Mucosa of rectum (tissue), 2 donors: ENCODE data around the gene SLC16A8.
A peak's percentile ranks its signal among the peaks of the same experiment; 100 is the strongest.

Experiments used
- H3K27ac ChIP-seq, 2 donors: one replicate each; pipeline ENCODE4 v1.7.0; 2013; ENCODE audit warnings: inconsistent platforms in 2 of 2, low read depth in 2 of 2, low read length in 2 of 2
- H3K27me3 ChIP-seq, 2 donors: one replicate each; pipeline ENCODE4 v1.7.0; 2013; ENCODE audit warnings: low read length in 2 of 2; ENCODE audit not compliant: control insufficient read depth in 2 of 2, insufficient read depth in 2 of 2
- H3K36me3 ChIP-seq, 2 donors: one replicate each; pipeline ENCODE4 v1.7.0; 2013; ENCODE audit warnings: low read length in 2 of 2; ENCODE audit not compliant: control insufficient read depth in 2 of 2, insufficient read depth in 2 of 2
- H3K4me1 ChIP-seq, 2 donors: one replicate each; pipeline ENCODE4 v1.7.0; 2013; ENCODE audit warnings: low read length in 2 of 2, mild to moderate bottlenecking in 1 of 2; ENCODE audit not compliant: control insufficient read depth in 2 of 2, insufficient read depth in 2 of 2
- H3K4me3 ChIP-seq, 2 donors: one replicate each; pipeline ENCODE4 v1.7.0; 2013; ENCODE audit warnings: low read length in 2 of 2
- H3K9ac ChIP-seq, 2 donors: one replicate each; pipeline ENCODE4 v1.7.0; 2013; ENCODE audit warnings: low read length in 2 of 2, low read depth in 1 of 2, mild to moderate bottlenecking in 1 of 2
- H3K9me3 ChIP-seq, 2 donors: one replicate each; pipeline ENCODE4 v1.7.0; 2013; ENCODE audit warnings: low read length in 2 of 2; ENCODE audit not compliant: control insufficient read depth in 2 of 2
- donor health status: healthy.
- donor health status: Normal muscosa, but diverticular disease.

The SLC16A8 gene

DNA sequence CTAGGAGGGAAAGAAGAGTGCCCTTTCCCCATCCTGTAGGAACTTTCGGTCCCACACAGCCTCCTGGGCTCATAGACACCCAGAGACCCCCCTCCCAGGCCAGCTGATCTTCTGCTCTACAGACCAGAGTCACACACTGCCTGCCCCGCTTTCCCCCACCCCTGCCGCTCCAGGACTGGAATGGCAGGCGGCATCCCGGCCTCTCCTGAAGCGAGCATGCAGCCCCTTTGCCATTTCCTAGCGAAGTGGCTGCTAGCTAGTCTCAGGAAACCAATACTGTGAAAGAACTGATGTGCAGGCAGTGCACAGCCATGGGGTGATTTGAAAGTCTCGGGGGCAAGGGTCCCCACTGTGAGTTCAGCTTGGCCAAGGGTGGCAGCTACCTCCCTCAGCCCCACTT, 18.4 kb downstream of the SLC16A8 start:
- Histone ChIP-seq H3K4me3 (no peak overlapping the region), H3K9me3 (no peaks in the 10 kb centered on the region), H3K27me3 (no peaks in the 10 kb centered on the region), H3K9ac (no peak overlapping the region), H3K27ac (no peak overlapping the region), H3K4me1 (no peaks in the 10 kb centered on the region), H3K36me3 (peaks cover 27 to 37% of the 10 kb centered on the region in 2 donors)

DNA sequence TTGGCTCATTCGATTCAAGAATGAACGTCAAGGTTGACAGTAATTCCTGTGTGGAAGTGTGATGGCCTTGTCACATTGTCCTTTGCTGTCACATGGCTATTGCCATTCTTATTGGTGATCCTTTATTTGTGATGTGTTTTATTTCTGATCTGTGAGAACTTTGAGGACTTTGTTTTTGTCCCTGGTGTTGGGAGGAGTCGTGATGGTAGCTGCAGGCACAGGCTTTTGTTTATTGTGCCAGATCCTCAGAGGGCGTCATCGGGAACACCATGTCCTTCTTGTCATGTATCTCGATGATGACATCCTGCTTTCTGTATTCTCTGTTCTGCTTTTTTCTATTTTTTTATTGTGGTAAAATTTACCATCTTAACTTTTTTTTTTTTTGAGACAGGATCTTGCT, 21.2 kb downstream of the SLC16A8 start:
- Histone ChIP-seq H3K4me1 (peaks cover 0 to under 1% of the 10 kb centered on the region in 2 donors), H3K27me3 (no peaks in the 10 kb centered on the region), H3K4me3 (no peak overlapping the region), H3K9ac (no peak overlapping the region), H3K36me3 (peaks cover 28 to 34% of the 10 kb centered on the region in 2 donors), H3K9me3 (no peaks in the 10 kb centered on the region), H3K27ac (no peak overlapping the region)

- Histone ChIP-seq H3K9me3 (no peaks in the 10 kb centered on the region), H3K27me3 (no peaks in the 10 kb centered on the region), H3K4me3 (peak within 1 kb of the TSS; percentile 89 to 92), H3K36me3 (peaks cover 11 to 12% of the 10 kb centered on the region in 2 donors), H3K4me1 (peaks cover 0 to 8% of the 10 kb centered on the region in 2 donors), H3K27ac (peak within 1 kb of the TSS; percentile 89 to 91), H3K9ac (peak within 1 kb of the TSS; percentile 88 to 89)
These were observed 26.8 kb downstream of the SLC16A8 start, which contains the start of gene PICK1 for GRCh38 chr22:38056969-38057891. PICK1 (plus strand) TSS chr22:38057404; CDS start chr22:38057810, 406 bp downstream.

GRCh38 chr22:38051900-38052862, 31.8 kb downstream of the SLC16A8 start:
- Histone ChIP-seq H3K9me3 (no peaks in the 10 kb centered on the region), H3K27ac (no peak overlapping the region), H3K36me3 (no peaks in the 10 kb centered on the region), H3K9ac (no peak overlapping the region), H3K27me3 (peaks cover 3 to 4% of the 10 kb centered on the region in 2 donors), H3K4me3 (no peak overlapping the region), H3K4me1 (peaks cover 0 to 2% of the 10 kb centered on the region in 2 donors)

GRCh38 chr22:38051261-38051660, 32.7 kb downstream of the SLC16A8 start:
- H3K27me3 ChIP-seq = peaks cover 3 to 4% of the 10 kb centered on the region in 2 donors
- peaks cover 0 to 2% of the 10 kb centered on the region in 2 donors for H3K4me1 ChIP-seq
- no peak overlapping the region for H3K9ac ChIP-seq
- no peaks in the 10 kb centered on the region for H3K9me3 ChIP-seq
- H3K4me3 ChIP-seq = no peak overlapping the region
- no peaks in the 10 kb centered on the region for H3K36me3 ChIP-seq
- H3K27ac ChIP-seq = no peak overlapping the region

GRCh38 chr22:38050720-38051119, 33.3 kb downstream of the SLC16A8 start:
- peaks cover 3 to 4% of the 10 kb centered on the region in 2 donors for H3K27me3 ChIP-seq
- no peak overlapping the region for H3K27ac ChIP-seq
- no peaks in the 10 kb centered on the region for H3K36me3 ChIP-seq
- H3K4me1 ChIP-seq = peaks cover 0 to 2% of the 10 kb centered on the region in 2 donors
- H3K4me3 ChIP-seq = no peak overlapping the region
- H3K9ac ChIP-seq = no peak overlapping the region
- H3K9me3 ChIP-seq = no peaks in the 10 kb centered on the region

- Histone ChIP-seq H3K9me3 (no peaks in the 10 kb centered on the region), H3K36me3 (no peaks in the 10 kb centered on the region), H3K27ac (no peak overlapping the region), H3K4me1 (peaks cover 0 to 2% of the 10 kb centered on the region in 2 donors), H3K9ac (no peak overlapping the region), H3K27me3 (peaks cover 3 to 4% of the 10 kb centered on the region in 2 donors), H3K4me3 (no peak overlapping the region)
These were observed 34.0 kb downstream of the SLC16A8 start for GRCh38 chr22:38049812-38050619.

DNA sequence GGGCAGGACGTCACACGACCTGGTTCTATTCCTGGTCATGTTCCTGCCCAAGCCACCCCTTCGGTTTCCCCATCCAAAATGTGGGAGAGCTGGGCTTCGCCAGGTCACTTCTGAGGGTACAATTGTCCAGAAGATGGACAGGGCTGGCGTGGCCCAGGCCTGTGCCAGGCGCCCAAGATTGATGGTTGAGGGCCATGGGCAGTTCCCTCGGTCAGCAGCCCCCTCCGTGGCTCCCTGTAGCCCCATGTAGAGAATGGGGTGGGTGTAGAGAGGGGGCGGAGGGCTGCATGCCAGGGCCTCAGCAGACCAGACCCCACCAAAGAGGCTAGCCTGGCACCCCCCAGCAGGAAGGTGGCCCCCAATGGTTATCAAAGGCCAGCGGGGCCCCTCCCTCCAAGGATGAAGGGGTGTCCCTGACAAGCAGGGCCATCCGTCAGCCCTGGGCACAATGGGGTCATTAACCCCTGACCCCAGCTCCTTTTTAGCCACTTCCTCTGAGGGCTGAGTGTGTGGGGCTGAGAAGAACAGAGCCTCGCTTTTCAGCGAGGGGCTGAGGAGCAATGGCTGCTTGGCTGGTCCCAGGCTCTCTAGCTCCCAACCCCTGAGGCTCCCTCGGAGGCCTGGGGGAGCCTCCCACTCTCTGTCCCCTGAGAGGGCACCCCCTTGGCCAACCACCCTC, 37.8 kb downstream of the SLC16A8 start:
- Histone ChIP-seq H3K9ac (no peak overlapping the region), H3K4me1 (no peaks in the 10 kb centered on the region), H3K36me3 (no peaks in the 10 kb centered on the region), H3K9me3 (no peaks in the 10 kb centered on the region), H3K27ac (no peak overlapping the region), H3K27me3 (peaks cover 0 to 3% of the 10 kb centered on the region in 2 donors), H3K4me3 (no peak overlapping the region)
